Mesenchymal stem cell (in vitro differentiated cells and primary cell): ENCODE measurements around the gene SRGAP2C. TPM values are rescaled to one million over a fixed set of nuclear protein-coding genes. Genes with fewer than 3 reads are reported as not detected.
"Not testable (repeated sequence)": the region's sequence is repeated elsewhere in the genome, so short reads cannot be mapped to it uniquely, and the experiment has no call there.

Experiments used
- DNase-seq: peaks from one replicate; pipeline ENCODE4 v3.0.0-alpha.2; 2013
- H2AFZ ChIP-seq: one replicate; pipeline ENCODE4 v1.6.1; 2013; ENCODE audit warnings: low read depth, mild to moderate bottlenecking, control low read depth, inconsistent platforms, low read length, moderate library complexity
- H2AK5ac ChIP-seq: 2 replicates; pipeline ENCODE4 v1.6.1; 2013; ENCODE audit warnings: low read length, moderate library complexity, mild to moderate bottlenecking, inconsistent platforms; ENCODE audit not compliant: severe bottlenecking
- H2BK120ac ChIP-seq: one replicate; pipeline ENCODE4 v1.6.1; 2013; ENCODE audit warnings: low read depth, mild to moderate bottlenecking, inconsistent platforms, low read length, moderate library complexity
- H2BK12ac ChIP-seq, 2 experiments: one replicate each; pipeline ENCODE4 v1.6.1; 2013; ENCODE audit warnings: inconsistent platforms in 2 of 2, low read length in 2 of 2, mild to moderate bottlenecking in 2 of 2, moderate library complexity in 2 of 2, control low read depth in 1 of 2
- H2BK15ac ChIP-seq: one replicate; pipeline ENCODE4 v1.6.1; 2013; ENCODE audit warnings: mild to moderate bottlenecking, low read depth, inconsistent platforms; ENCODE audit not compliant: poor library complexity, severe bottlenecking
- H2BK5ac ChIP-seq: 2 replicates; pipeline ENCODE4 v1.6.1; 2013; ENCODE audit warnings: low read depth, mild to moderate bottlenecking, low read length, control low read depth, inconsistent platforms; ENCODE audit not compliant: poor library complexity, severe bottlenecking
- H3K14ac ChIP-seq, 2 experiments: one replicate each; pipeline ENCODE4 v1.6.1; 2013; ENCODE audit warnings: inconsistent platforms in 2 of 2, low read length in 2 of 2, control low read depth in 1 of 2, mild to moderate bottlenecking in 1 of 2, moderate library complexity in 1 of 2
- H3K18ac ChIP-seq, 2 experiments: one replicate each; pipeline ENCODE4 v1.6.1; 2013; ENCODE audit warnings: inconsistent platforms in 2 of 2, low read length in 2 of 2, control low read depth in 1 of 2, low read depth in 1 of 2, mild to moderate bottlenecking in 1 of 2
- H3K23ac ChIP-seq, 2 experiments: one replicate each; pipeline ENCODE4 v1.6.1; 2013; ENCODE audit warnings: inconsistent platforms in 2 of 2, low read length in 2 of 2, mild to moderate bottlenecking in 2 of 2, moderate library complexity in 2 of 2, control low read depth in 1 of 2
- H3K27ac ChIP-seq: 2 replicates; pipeline ENCODE4 v1.5.1; 2013; ENCODE audit warnings: mild to moderate bottlenecking, moderate library complexity, low read length, control low read depth, inconsistent platforms; ENCODE audit not compliant: poor library complexity, severe bottlenecking
- H3K27me3 ChIP-seq, 2 experiments: 2 replicates each; pipeline versions ENCODE4 v1.6.1 to v1.7.0; 2013; ENCODE audit warnings: low read length in 2 of 2, mild to moderate bottlenecking in 2 of 2, moderate library complexity in 2 of 2, control low read depth in 1 of 2, inconsistent platforms in 1 of 2; ENCODE audit not compliant: control insufficient read depth in 1 of 2, insufficient read depth in 1 of 2
- H3K36me3 ChIP-seq, 2 experiments: 2 replicates each; pipeline versions ENCODE4 v1.6.1 to v1.7.0; 2013; ENCODE audit warnings: low read length in 2 of 2, control low read depth in 1 of 2, inconsistent platforms in 1 of 2, low read depth in 1 of 2, mild to moderate bottlenecking in 1 of 2; ENCODE audit not compliant: insufficient read depth in 2 of 2, control insufficient read depth in 1 of 2
- H3K4ac ChIP-seq, 2 experiments: one replicate each; pipeline ENCODE4 v1.6.1; 2013; ENCODE audit warnings: inconsistent platforms in 2 of 2, low read length in 2 of 2, mild to moderate bottlenecking in 2 of 2, moderate library complexity in 2 of 2, control low read depth in 1 of 2, low read depth in 1 of 2
- H3K4me1 ChIP-seq: 2 replicates; pipeline ENCODE4 v1.6.1; 2013; ENCODE audit warnings: low read depth, low read length, control low read depth; ENCODE audit not compliant: control insufficient read depth, insufficient read depth
- H3K4me2 ChIP-seq: 2 replicates; pipeline ENCODE4 v1.6.1; 2013; ENCODE audit warnings: low read length, mild to moderate bottlenecking, inconsistent platforms; ENCODE audit not compliant: poor library complexity, severe bottlenecking
- H3K4me3 ChIP-seq, 2 experiments: 2 replicates each; pipeline versions ENCODE4 v1.5.1 to v1.7.0; 2013; ENCODE audit warnings: low read length in 2 of 2, mild to moderate bottlenecking in 2 of 2, control low read depth in 1 of 2, low read depth in 1 of 2; ENCODE audit not compliant: insufficient read depth in 1 of 2
- H3K79me1 ChIP-seq: replicated peaks from 2 replicates; pipeline ENCODE4 v1.6.1; 2013; ENCODE audit warnings: mild to moderate bottlenecking, control low read depth, low read length, inconsistent platforms; ENCODE audit not compliant: poor library complexity, severe bottlenecking
- H3K9ac ChIP-seq: 2 replicates; pipeline ENCODE4 v1.7.0; 2013; ENCODE audit warnings: mild to moderate bottlenecking, low read length, moderate library complexity
- H3K9me3 ChIP-seq: 2 replicates; pipeline ENCODE4 v1.7.0; 2013; ENCODE audit warnings: mild to moderate bottlenecking, low read length; ENCODE audit not compliant: control insufficient read depth
- H4K8ac ChIP-seq: one replicate; pipeline ENCODE4 v1.6.1; 2013; ENCODE audit warnings: inconsistent platforms, mild to moderate bottlenecking, low read length, moderate library complexity
- H4K91ac ChIP-seq: one replicate; pipeline ENCODE4 v1.6.1; 2013; ENCODE audit warnings: mild to moderate bottlenecking, low read length, inconsistent platforms
- WGBS: methylation state at CpG from one replicate; pipeline ENCODE4 v1.1.7; 2013; ENCODE audit warnings: mixed read lengths; 5-methylcytosine and 5-hydroxymethylcytosine counted together
- polyA plus RNA-seq, 2 experiments: library from polyadenylated mRNA; stranded (reverse); fragments of 200-250 nt; gene quantifications; one replicate each; pipeline ENCODE4 v1.2.3, GENCODE V29; 2013

The SRGAP2C gene
- 9.1 TPM for polyA plus RNA-seq (2013, experiment 1 of 2)
- polyA plus RNA-seq (2013, experiment 2 of 2): 7.7 TPM

GRCh38 chr1:121184290-121185127 lies at the start of gene SRGAP2C, which contains the start of gene FAM72B:
SRGAP2C (plus strand) TSS chr1:121184975; CDS start chr1:121187447, 2,472 bp downstream.
FAM72B (minus strand) TSS chr1:121184340; CDS start chr1:121183489, 851 bp downstream.
- not testable (repeated sequence) for H3K79me1 ChIP-seq, H2AK5ac ChIP-seq, H2BK15ac ChIP-seq, H2BK12ac ChIP-seq, H2BK5ac ChIP-seq, H3K23ac ChIP-seq, H3K9me3 ChIP-seq, H4K8ac ChIP-seq, H2BK120ac ChIP-seq, H3K4ac ChIP-seq, H3K27ac ChIP-seq, H3K18ac ChIP-seq, H2AFZ ChIP-seq, H3K14ac ChIP-seq, H4K91ac ChIP-seq, H3K36me3 ChIP-seq, H3K4me1 ChIP-seq, H3K27me3 ChIP-seq
- H3K9ac ChIP-seq: peak within 1 kb of the TSS; percentile 48
- DNase-seq: peak; percentile 100
- 1% methylated on average over 17 of the region's 54 CpGs for WGBS
- H3K4me3 ChIP-seq: peak within 1 kb of the TSS; percentile 42 to 69
- peak within 1 kb of the TSS; percentile 43 for H3K4me2 ChIP-seq

GRCh38 chr1:121140393-121140792 lies 44.4 kb upstream of the SRGAP2C start:
- H3K9me3 ChIP-seq, DNase-seq: not testable (repeated sequence)

GRCh38 chr1:121148489-121149190 lies 36.1 kb upstream of the SRGAP2C start:
- not testable (repeated sequence) for H3K4ac ChIP-seq, H4K8ac ChIP-seq, H2BK12ac ChIP-seq, H2AFZ ChIP-seq, H3K4me3 ChIP-seq, H3K27ac ChIP-seq, H2BK15ac ChIP-seq, H3K18ac ChIP-seq, H4K91ac ChIP-seq, H3K23ac ChIP-seq, H3K79me1 ChIP-seq, H3K9me3 ChIP-seq, H3K4me2 ChIP-seq, H3K4me1 ChIP-seq, H3K27me3 ChIP-seq, H2AK5ac ChIP-seq, H2BK5ac ChIP-seq, H3K36me3 ChIP-seq, H3K14ac ChIP-seq, H2BK120ac ChIP-seq, DNase-seq, H3K9ac ChIP-seq
- no CpG with 5 or more reads among the region's 9 CpGs for WGBS

More at GRCh38 chr1:121140393-121140792, 44.4 kb upstream of the SRGAP2C start:
- H3K79me1 ChIP-seq, H3K23ac ChIP-seq, H3K4ac ChIP-seq, H2BK120ac ChIP-seq, H3K14ac ChIP-seq, H2BK5ac ChIP-seq, H3K4me2 ChIP-seq, H3K18ac ChIP-seq, H3K4me3 ChIP-seq, H4K8ac ChIP-seq, H3K36me3 ChIP-seq, H3K27ac ChIP-seq, H2BK12ac ChIP-seq, H2AK5ac ChIP-seq, H2AFZ ChIP-seq, H2BK15ac ChIP-seq, H3K27me3 ChIP-seq, H3K9ac ChIP-seq, H4K91ac ChIP-seq, H3K4me1 ChIP-seq: not testable (repeated sequence)
- WGBS: no CpG with 5 or more reads among the region's 6 CpGs

DNA sequence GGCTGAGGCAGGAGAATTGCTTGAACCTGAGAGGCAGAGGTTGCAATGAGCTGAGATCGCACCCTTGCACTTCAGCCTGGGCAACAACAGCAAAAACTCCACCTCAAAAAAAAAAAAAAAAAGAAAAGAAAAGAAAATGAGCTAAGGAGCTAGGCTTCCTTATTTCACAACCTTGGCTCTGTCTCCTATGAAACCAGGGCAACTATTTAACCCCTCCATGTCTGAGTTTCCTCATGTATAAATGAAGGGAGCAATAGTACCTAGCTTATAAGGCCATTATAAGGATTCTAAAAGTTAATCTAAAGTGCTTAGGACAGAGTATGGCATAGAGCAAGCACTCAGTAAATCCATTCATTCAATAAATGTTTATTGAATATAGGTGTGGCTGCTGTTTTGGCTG lies 33.5 kb upstream of the SRGAP2C start:
- not testable (repeated sequence) for H3K23ac ChIP-seq, H2BK15ac ChIP-seq, H2BK120ac ChIP-seq, H4K8ac ChIP-seq, H3K4me2 ChIP-seq, H3K9ac ChIP-seq, H3K14ac ChIP-seq, H3K4ac ChIP-seq, H3K9me3 ChIP-seq, H4K91ac ChIP-seq, H3K4me3 ChIP-seq, H2BK5ac ChIP-seq, H3K27me3 ChIP-seq, H3K27ac ChIP-seq, H3K18ac ChIP-seq, H3K36me3 ChIP-seq, H3K79me1 ChIP-seq, H2AFZ ChIP-seq, H3K4me1 ChIP-seq, DNase-seq, H2AK5ac ChIP-seq, H2BK12ac ChIP-seq
- no CpG with 5 or more reads among the region's 1 CpG for WGBS
